GM12878 (cell line): ENCODE data around the gene ZFYVE21. TPM values are rescaled to one million over a fixed set of nuclear protein-coding genes. Genes with fewer than 3 reads are reported as not detected.

Experiments
- ATAC-seq: fragments of 200-7000 bp; cut with Tn5 transposase; 3 replicates; pipeline ENCODE4 v1.9.1; 2020; ENCODE audit warnings: mild to moderate bottlenecking, moderate library complexity
- BruUV-seq: library from RNA; stranded (reverse); fragments of 400-500 nt; replicated peaks from 2 replicates; lab custom pipeline; 2021; lab: Mats Ljungman, UMichigan
- CTCF ChIA-PET: fragments of 300-600 bp; sonication (Branson Sonifier 250); formaldehyde crosslinking; extraction: SDS; loops from one replicate; lab custom pipeline; 2021; ENCODE audit warnings: inconsistent platforms; lab: Yijun Ruan, JAX
- POLR2A ChIA-PET: fragments of 350-600 bp; formaldehyde crosslinking; extraction: SDS; loops from one replicate; lab custom pipeline; 2021; ENCODE audit warnings: inconsistent platforms; lab: Charles Lee
- RAD21 ChIA-PET: fragments of 300-600 bp; sonication (Branson Sonifier 250); formaldehyde crosslinking; loops from one replicate; lab custom pipeline; 2023; ENCODE audit warnings: antibody characterized with exemption; ENCODE audit not compliant: unreplicated experiment; lab: Charles Lee
- SMC1A ChIA-PET: fragments of 300-600 bp; sonication (Branson Sonifier 250); formaldehyde crosslinking; loops from one replicate; lab custom pipeline; 2023; ENCODE audit not compliant: unreplicated experiment, uncharacterized antibody; lab: Charles Lee
- DNase-seq: peaks from one replicate; pipeline ENCODE4 v3.0.0-alpha.2; 2011; ENCODE audit warnings: low read depth, low spot score
- FAIRE-seq: peaks from 3 replicates; lab custom pipeline; 2011; peaks lifted over from hg19 to GRCh38; lab: Jason Lieb, UNC
- H2AFZ ChIP-seq: 2 replicates; pipeline ENCODE4 v1.6.0; 2011; ENCODE audit warnings: low read depth, low read length, control low read depth; ENCODE audit not compliant: control insufficient read depth
- H3K27ac ChIP-seq: 2 replicates; pipeline ENCODE4 v1.5.1; 2011; ENCODE audit warnings: control low read depth; ENCODE audit not compliant: control insufficient read depth, insufficient read depth
- H3K27me3 ChIP-seq, 2 experiments: replicated peaks in 1 of 2; 2 replicates each; pipeline versions ENCODE4 v1.6.0 to v1.6.1; 2011; ENCODE audit warnings: low read length in 1 of 2; ENCODE audit not compliant: control insufficient read depth in 2 of 2, insufficient read depth in 2 of 2
- H3K36me3 ChIP-seq, 2 experiments: 2 replicates each; pipeline ENCODE4 v1.5.1; 2011; ENCODE audit warnings: low read length in 1 of 2; ENCODE audit not compliant: control insufficient read depth in 2 of 2, insufficient read depth in 2 of 2
- H3K4me1 ChIP-seq: 2 replicates; pipeline ENCODE4 v1.6.1; 2011; ENCODE audit warnings: mild to moderate bottlenecking, low read length, moderate library complexity, mixed read lengths; ENCODE audit not compliant: control insufficient read depth, insufficient read depth
- H3K4me2 ChIP-seq: 2 replicates; pipeline ENCODE4 v1.6.0; 2011; ENCODE audit warnings: control low read depth; ENCODE audit not compliant: control insufficient read depth, insufficient read depth
- H3K4me3 ChIP-seq: fragments of 200-600 bp; sonication (generic); 2 replicates; pipeline ENCODE4 v1.5.1; 2016
- H3K79me2 ChIP-seq: 2 replicates; pipeline ENCODE4 v1.6.0; 2011; ENCODE audit warnings: low read length; ENCODE audit not compliant: control insufficient read depth, insufficient read depth
- H3K9ac ChIP-seq: 2 replicates; pipeline ENCODE4 v1.8.0; 2011; ENCODE audit warnings: low read length, control low read depth, mixed read lengths; ENCODE audit not compliant: control insufficient read depth, insufficient read depth
- H3K9me3 ChIP-seq: replicated peaks from 3 replicates; pipeline ENCODE4 v1.5.1; 2011; ENCODE audit warnings: mild to moderate bottlenecking, low read length; ENCODE audit not compliant: control insufficient read depth, insufficient read depth
- H4K20me1 ChIP-seq: 2 replicates; pipeline ENCODE4 v1.6.0; 2011; ENCODE audit not compliant: control insufficient read depth, insufficient read depth
- ASH2L ChIP-seq: fragments of 300-600, 200-600 bp; sonication (generic); IDR thresholded peaks from 2 replicates; pipeline ENCODE4 v1.6.1; 2017; ENCODE audit warnings: low read depth, mild to moderate bottlenecking, borderline replicate concordance
- BMI1 ChIP-seq: fragments of 450-650 bp; IDR thresholded peaks from 2 replicates; pipeline ENCODE4 v1.6.1; 2016; ENCODE audit warnings: mild to moderate bottlenecking, moderate library complexity, borderline replicate concordance
- ELK1 ChIP-seq: IDR thresholded peaks from 2 replicates; pipeline ENCODE4 v1.6.1; 2012; ENCODE audit warnings: low read depth, low read length, improper control_type of control experiment
- HCFC1 ChIP-seq: fragments of 150-350 bp; IDR thresholded peaks from 2 replicates; pipeline ENCODE4 v1.6.1; 2014; ENCODE audit warnings: low read length
- IRF3 ChIP-seq: fragments of 450-650 bp; IDR thresholded peaks from 2 replicates; pipeline ENCODE4 v1.6.1; 2014; ENCODE audit warnings: mild to moderate bottlenecking
- PML ChIP-seq: IDR thresholded peaks from 2 replicates; pipeline ENCODE4 v1.6.1; 2012; ENCODE audit warnings: low read length, inconsistent platforms
- SIX5 ChIP-seq: IDR thresholded peaks from 2 replicates; pipeline ENCODE4 v1.6.1; 2011; ENCODE audit warnings: mild to moderate bottlenecking, low read depth, low read length, moderate library complexity; ENCODE audit not compliant: severe bottlenecking
- WGBS: methylation state at CpG from one replicate; pipeline ENCODE4 v1.1.6; 2016; ENCODE audit warnings: low lambda C conversion rate; ENCODE audit not compliant: insufficient replicate concordance, insufficient coverage; ENCODE audit errors: missing lambda C conversion rate; 5-methylcytosine and 5-hydroxymethylcytosine counted together
- in situ Hi-C: fragments of 300-500 bp; cut with MboI; formaldehyde crosslinking; loops from 9 replicates; pipeline ENCODE4 v1.14.3; 2018; ENCODE audit warnings: mixed read lengths
- intact Hi-C: fragments of 100-400 bp; cut with micrococcal nuclease; formaldehyde crosslinking; loops from one replicate; pipeline ENCODE4 v1.14.2; 2022; ENCODE audit not compliant: unreplicated experiment
- polyA plus RNA-seq, 11 experiments: library from polyadenylated mRNA; depleted of rRNA in 4 of 11; unstranded in 6 of 11; stranded (reverse) in 5 of 11; fragments of >200 nt; fragmentation: Nextera tagmentation in 4 of 11; fragmentation: Illumina TruSeq in 1 of 11; extraction: Ambion mirVana in 4 of 11; extraction: Trizol in 1 of 11; gene quantifications; 1 replicate in 1 of 11; 2 replicates in 10 of 11; pipeline versions ENCODE4 v1.2.1 to v1.2.3, GENCODE V29; 2011 to 2016; ENCODE audit warnings: inconsistent platforms in 2 of 11, missing spikeins in 2 of 11, low read depth in 1 of 11
- total RNA-seq, 4 experiments: library from RNA; depleted of rRNA in 3 of 4; stranded (reverse); fragments of >200 nt in 3 of 4; fragmentation: Illumina TruSeq in 1 of 4; extraction: Trizol in 1 of 4; gene quantifications; 2 replicates each; pipeline versions ENCODE4 v1.2.1 to v1.2.3, GENCODE V29; 2013 to 2021

Gene ZFYVE21
- total and polyA plus RNA-seq, 10 of the 15 experiments (the other 5 are each of a cell fraction or from before 2014, with no cell fraction given), result 0.79 to 21.7 (median 13.8) TPM

GRCh38 chr14:103738701-103739451 is 23.3 kb downstream of the ZFYVE21 start:
- Histone ChIP-seq H3K79me2 (no peaks in the 10 kb centered on the region), H3K4me2 (no peak overlapping the region), H3K36me3 (no peaks in the 10 kb centered on the region; a peak in 2 of 4 replicates), H3K4me1 (no peaks in the 10 kb centered on the region), H3K4me3 (no peak overlapping the region), H3K27ac (no peak overlapping the region), H2AFZ (no peak overlapping the region), H3K9ac (no peak overlapping the region), H3K9me3 (no peaks in the 10 kb centered on the region), H3K27me3 (no peaks in the 10 kb centered on the region), H4K20me1 (no peaks in the 10 kb centered on the region)
- ChIA-PET CTCF (no interaction called here), RAD21 (no interaction called here), SMC1A (interaction anchor here (1.1 kb wide), 1 partner anchor 67 kb away, joined by 3 read pairs; no protein-coding TSS in a partner anchor), POLR2A (no interaction called here)
- ATAC-seq (no peak), DNase-seq (no peak), FAIRE-seq (no peak)
- in situ Hi-C loops (no loop called here), intact Hi-C loops (no loop called here)
- WGBS, result 90% methylated on average over 34 of the region's 34 CpGs
- TF ChIP-seq IRF3 (no peak), ELK1 (no peak), SIX5 (no peak), PML (no peak), HCFC1 (no peak), ASH2L (no peak), BMI1 (no peak)
- no TSS peak for BruUV-seq
